ENCODE measurements around the gene IQGAP2.

GRCh38 chr5:76469656-76470290 is 66.7 kb downstream of the IQGAP2 start:
- no peak for TF ChIP-seq EP300 (IDR thresholded peaks at IDR 0.05)
- no peak for TF ChIP-seq CTCF (IDR thresholded peaks at IDR 0.05)
- no peak for TF ChIP-seq POLR2A (IDR thresholded peaks at IDR 0.05)
- no peak for TF ChIP-seq POLR2AphosphoS5 (IDR thresholded peaks at IDR 0.05)
